CD14-positive monocyte (primary cell): ENCODE measurements around the gene PRICKLE4. TPM values are rescaled to one million over a fixed set of nuclear protein-coding genes. Genes with fewer than 3 reads are reported as not detected.

ENCODE experiments used
- DNase-seq, 3 donors: peaks; one replicate each; pipeline ENCODE4 v3.0.0-alpha.2; 2011 to 2022
- H2AFZ ChIP-seq: 2 replicates; pipeline ENCODE4 v1.6.0; 2012; ENCODE audit warnings: mild to moderate bottlenecking, low read depth, low read length, inconsistent platforms; ENCODE audit not compliant: insufficient read depth, poor library complexity, severe bottlenecking
- H3K27ac ChIP-seq, 2 donors: 1 replicate in 1 of 2; 2 replicates in 1 of 2; pipeline ENCODE4 v1.5.1; 2012 to 2013; ENCODE audit warnings: low read length in 2 of 2, control low read depth in 1 of 2, inconsistent platforms in 1 of 2, low read depth in 1 of 2, mild to moderate bottlenecking in 1 of 2
- H3K27me3 ChIP-seq, 2 donors: one replicate each; pipeline versions ENCODE4 v1.6.0 to v1.6.1; 2011 to 2013; ENCODE audit warnings: low read length in 2 of 2; ENCODE audit not compliant: control insufficient read depth in 2 of 2, insufficient read depth in 2 of 2
- H3K36me3 ChIP-seq, 2 donors: replicated peaks in 1 of 2; 1 replicate in 1 of 2; 2 replicates in 1 of 2; pipeline versions ENCODE4 v1.5.1 to v1.6.1; 2012 to 2013; ENCODE audit warnings: low read length in 2 of 2, control low read depth in 1 of 2, inconsistent platforms in 1 of 2, mild to moderate bottlenecking in 1 of 2; ENCODE audit not compliant: insufficient read depth in 2 of 2, control insufficient read depth in 1 of 2
- H3K4me1 ChIP-seq, 2 donors: 1 replicate in 1 of 2; 2 replicates in 1 of 2; pipeline versions ENCODE4 v1.5.1 to v1.6.1; 2012 to 2013; ENCODE audit warnings: low read length in 2 of 2, control low read depth in 1 of 2, inconsistent platforms in 1 of 2, mild to moderate bottlenecking in 1 of 2, moderate library complexity in 1 of 2; ENCODE audit not compliant: insufficient read depth in 2 of 2, control insufficient read depth in 1 of 2
- H3K4me2 ChIP-seq: replicated peaks from 2 replicates; pipeline ENCODE3; 2012; ENCODE audit warnings: low read length, moderate library complexity, mild to moderate bottlenecking; ENCODE audit not compliant: poor library complexity, severe bottlenecking; ENCODE audit errors: extremely low read depth
- H3K4me3 ChIP-seq, 3 experiments: fragments of 200-600 bp in 1 of 3; sonication (generic) in 1 of 3; replicated peaks in 1 of 3; 1 replicate in 2 of 3; 2 replicates in 1 of 3; pipeline ENCODE4 v1.5.1; 2011 to 2013; ENCODE audit warnings: low read length in 3 of 3, mild to moderate bottlenecking in 3 of 3, control low read depth in 2 of 3, low read depth in 2 of 3, inconsistent platforms in 1 of 3, moderate library complexity in 1 of 3
- H3K79me2 ChIP-seq: 2 replicates; pipeline ENCODE4 v1.6.0; 2012; ENCODE audit warnings: mild to moderate bottlenecking, control low read depth, inconsistent platforms, low read length, moderate library complexity; ENCODE audit not compliant: insufficient read depth
- H3K9ac ChIP-seq: 2 replicates; pipeline ENCODE4 v1.6.0; 2017; ENCODE audit warnings: low read length, mild to moderate bottlenecking; ENCODE audit not compliant: insufficient read depth, poor library complexity, severe bottlenecking
- H3K9me3 ChIP-seq, 2 donors: replicated peaks in 1 of 2; 1 replicate in 1 of 2; 2 replicates in 1 of 2; pipeline versions ENCODE4 v1.5.1 to v1.6.1; 2012 to 2013; ENCODE audit warnings: low read length in 2 of 2, control low read depth in 1 of 2; ENCODE audit not compliant: control insufficient read depth in 1 of 2, insufficient read depth in 1 of 2
- H4K20me1 ChIP-seq: 2 replicates; pipeline ENCODE4 v1.6.0; 2012; ENCODE audit warnings: mild to moderate bottlenecking, low read length, control low read depth, moderate library complexity; ENCODE audit not compliant: insufficient read depth
- H3K27ac Mint-ChIP-seq, 7 donors: one replicate each; pipeline ENCODE4 v1.8.0; 2020; ENCODE audit warnings: mild to moderate bottlenecking in 7 of 7, mixed read lengths in 7 of 7, moderate library complexity in 6 of 7, inconsistent platforms in 2 of 7
- H3K27me3 Mint-ChIP-seq, 3 donors: one replicate each; pipeline ENCODE4 v1.8.0; 2021 to 2022; ENCODE audit warnings: low read depth in 3 of 3, mild to moderate bottlenecking in 3 of 3, mixed read lengths in 3 of 3, moderate library complexity in 3 of 3, inconsistent platforms in 1 of 3
- H3K36me3 Mint-ChIP-seq, 2 donors: one replicate each; pipeline ENCODE4 v1.8.0; 2020; ENCODE audit warnings: mixed read lengths in 2 of 2, inconsistent platforms in 1 of 2, mild to moderate bottlenecking in 1 of 2
- H3K4me1 Mint-ChIP-seq: one replicate; pipeline ENCODE4 v1.8.0; 2020; ENCODE audit warnings: mild to moderate bottlenecking, mixed read lengths
- H3K4me3 Mint-ChIP-seq, 2 donors: one replicate each; pipeline ENCODE4 v1.8.0; 2020; ENCODE audit warnings: mild to moderate bottlenecking in 2 of 2, mixed read lengths in 2 of 2, moderate library complexity in 1 of 2
- H3K9me3 Mint-ChIP-seq, 7 donors: one replicate each; pipeline ENCODE4 v1.8.0; 2020 to 2022; ENCODE audit warnings: mixed read lengths in 7 of 7, mild to moderate bottlenecking in 6 of 7, moderate library complexity in 6 of 7, inconsistent platforms in 2 of 7
- CTCF ChIP-seq: fragments of 200-600 bp; IDR thresholded peaks from one replicate; pipeline ENCODE4 v1.8.0; 2022; ENCODE audit warnings: antibody characterized with exemption, mild to moderate bottlenecking
- WGBS: methylation state at CpG from one replicate; pipeline ENCODE4 v1.1.5; 2013; ENCODE audit warnings: missing lambda C conversion rate; ENCODE audit not compliant: insufficient coverage; 5-methylcytosine and 5-hydroxymethylcytosine counted together
- intact Hi-C, 2 donors: fragments of 100-400 bp; cut with micrococcal nuclease; formaldehyde crosslinking; loops; one replicate each; pipeline versions ENCODE4 v1.15.0 to v1.15.1; 2023
- polyA plus RNA-seq, 3 donors: library from polyadenylated mRNA; depleted of rRNA in 1 of 3; unstranded in 2 of 3; stranded (reverse) in 1 of 3; fragments of 300-500 nt in 2 of 3; fragments of >200 nt in 1 of 3; fragmentation: Illumina TruSeq in 2 of 3; gene quantifications; 1 replicate in 2 of 3; 2 replicates in 1 of 3; pipeline ENCODE4 v1.2.3, GENCODE V29; 2012 to 2021

Gene PRICKLE4
- polyA plus RNA-seq, 3 donors = 0.88 TPM; not detected in 2

GRCh38 chr6:41757931-41758640 lies 22.5 kb upstream of the PRICKLE4 start:
- Histone ChIP-seq H3K4me1 (no peaks in the 10 kb centered on the region), H4K20me1 (no peaks in the 10 kb centered on the region), H3K9ac (no peak overlapping the region), H3K79me2 (no peaks in the 10 kb centered on the region), H2AFZ (no peak overlapping the region), H3K4me2 (no peak overlapping the region), H3K9me3 (no peaks in the 10 kb centered on the region), H3K36me3 (no peaks in the 10 kb centered on the region), H3K27ac (no peak overlapping the region), H3K27me3 (no peaks in the 10 kb centered on the region), H3K4me3 (no peak overlapping the region)
- no peak overlapping the region for H3K4me3 Mint-ChIP-seq
- 94% methylated on average over 4 of the region's 8 CpGs for WGBS
- H3K9me3 Mint-ChIP-seq = no peaks in the 10 kb centered on the region
- H3K4me1 Mint-ChIP-seq = no peaks in the 10 kb centered on the region
- H3K36me3 Mint-ChIP-seq = no peaks in the 10 kb centered on the region
- TF ChIP-seq CTCF = no peak
- H3K27me3 Mint-ChIP-seq = peaks cover 7 to 10% (median 7%) of the 10 kb centered on the region in 3 donors
- intact Hi-C loops = no loop called here
- no peak overlapping the region for H3K27ac Mint-ChIP-seq
- no peak for DNase-seq

GRCh38 chr6:41758641-41759035 lies 21.9 kb upstream of the PRICKLE4 start:
- Histone ChIP-seq H4K20me1 (no peaks in the 10 kb centered on the region), H3K79me2 (no peaks in the 10 kb centered on the region), H3K4me1 (no peaks in the 10 kb centered on the region), H3K4me3 (no peak overlapping the region), H3K27me3 (no peaks in the 10 kb centered on the region), H3K4me2 (no peak overlapping the region), H3K9me3 (no peaks in the 10 kb centered on the region), H2AFZ (no peak overlapping the region), H3K9ac (no peak overlapping the region), H3K27ac (no peak overlapping the region), H3K36me3 (no peaks in the 10 kb centered on the region)
- no peaks in the 10 kb centered on the region for H3K4me1 Mint-ChIP-seq
- H3K4me3 Mint-ChIP-seq = no peak overlapping the region
- TF ChIP-seq CTCF = no peak
- no peak for DNase-seq
- no peaks in the 10 kb centered on the region for H3K9me3 Mint-ChIP-seq
- H3K36me3 Mint-ChIP-seq = no peaks in the 10 kb centered on the region
- peaks cover 5 to 14% (median 7%) of the 10 kb centered on the region in 3 donors for H3K27me3 Mint-ChIP-seq
- H3K27ac Mint-ChIP-seq = no peak overlapping the region
- intact Hi-C loops = no loop called here
- WGBS = 100% methylated on average over 3 of the region's 6 CpGs
